Activated naive CD4-positive, alpha-beta T cell treated with anti-CD3 and anti-CD28 coated beads for 36 hours (primary cell): ENCODE data around the gene COQ9. TPM values are rescaled to one million over a fixed set of nuclear protein-coding genes. Genes with fewer than 3 reads are reported as not detected.

Experiments used
- CTCF ChIA-PET: fragments of 350-600 bp; sonication (Branson Sonifier 250); formaldehyde crosslinking; loops from one replicate; lab custom pipeline; 2021; ENCODE audit warnings: antibody characterized with exemption; lab: Charles Lee
- DNase-seq: peaks from one replicate; pipeline ENCODE4 v3.0.0-alpha.2; 2020
- H3K27ac Mint-ChIP-seq: one replicate; pipeline ENCODE4 v1.8.0; 2021; ENCODE audit warnings: mild to moderate bottlenecking, mixed read lengths
- H3K27me3 Mint-ChIP-seq: one replicate; pipeline ENCODE4 v1.8.0; 2021; ENCODE audit warnings: low read depth, mixed read lengths
- H3K36me3 Mint-ChIP-seq: one replicate; pipeline ENCODE4 v1.8.0; 2021; ENCODE audit warnings: low read depth, mixed read lengths
- H3K4me1 Mint-ChIP-seq: one replicate; pipeline ENCODE4 v1.8.0; 2021; ENCODE audit warnings: low read depth, mixed read lengths
- H3K4me3 Mint-ChIP-seq: one replicate; pipeline ENCODE4 v1.8.0; 2021; ENCODE audit warnings: mild to moderate bottlenecking, moderate library complexity, mixed read lengths
- H3K9me3 Mint-ChIP-seq: one replicate; pipeline ENCODE4 v1.8.0; 2021; ENCODE audit warnings: mixed read lengths
- intact Hi-C: fragments of 100-400 bp; cut with micrococcal nuclease; formaldehyde crosslinking; loops from one replicate; pipeline ENCODE4 v1.15.1; 2023
- total RNA-seq, 2 experiments: library from RNA; stranded (reverse); gene quantifications; one replicate each; pipeline ENCODE4 v1.2.3, GENCODE V29; 2021

Gene COQ9
- total RNA-seq, 2 experiments from 2014 or later = 30.6 TPM

DNA sequence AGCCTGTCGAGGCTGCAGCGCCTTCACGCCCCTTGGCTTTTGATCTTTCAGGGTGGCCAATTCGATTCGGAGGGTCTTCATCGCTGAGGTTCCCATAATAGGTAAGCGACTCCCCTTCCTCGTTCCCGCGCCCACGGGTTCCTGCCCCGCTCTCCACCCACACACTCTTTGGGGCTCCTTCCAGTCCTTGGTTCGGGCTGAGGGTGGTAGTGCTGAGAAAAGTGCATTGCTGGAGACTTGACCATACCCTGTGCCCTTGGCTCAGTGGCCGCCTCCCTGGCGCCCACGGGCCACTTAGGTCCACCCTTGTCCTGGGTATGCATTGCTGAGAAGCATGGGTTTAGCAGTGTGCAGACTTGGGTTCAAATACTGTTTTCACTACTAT lies 15.7 kb downstream of the COQ9 start:
- Mint-ChIP-seq H3K4me1 (peaks cover 30% of the 10 kb centered on the region), H3K4me3 (peak overlapping the region; percentile 100), H3K9me3 (no peaks in the 10 kb centered on the region), H3K27ac (peak overlapping the region; percentile 99), H3K27me3 (no peaks in the 10 kb centered on the region), H3K36me3 (peaks cover 12% of the 10 kb centered on the region)
- CTCF ChIA-PET = interaction anchor here (0.7 to 7.8 kb wide), 13 partner anchors 11 to 329 kb away, joined by 3 to 63 read pairs (median 4); partner anchors contain the start of genes CIAPIN1 and COQ9
- intact Hi-C loops = loop anchor here (1.0 to 10.0 kb wide), 7 partner anchors 16 to 542 kb away; partner anchors contain the start of genes CIAPIN1, COQ9, DOK4 and KATNB1
- no peak for DNase-seq

DNA sequence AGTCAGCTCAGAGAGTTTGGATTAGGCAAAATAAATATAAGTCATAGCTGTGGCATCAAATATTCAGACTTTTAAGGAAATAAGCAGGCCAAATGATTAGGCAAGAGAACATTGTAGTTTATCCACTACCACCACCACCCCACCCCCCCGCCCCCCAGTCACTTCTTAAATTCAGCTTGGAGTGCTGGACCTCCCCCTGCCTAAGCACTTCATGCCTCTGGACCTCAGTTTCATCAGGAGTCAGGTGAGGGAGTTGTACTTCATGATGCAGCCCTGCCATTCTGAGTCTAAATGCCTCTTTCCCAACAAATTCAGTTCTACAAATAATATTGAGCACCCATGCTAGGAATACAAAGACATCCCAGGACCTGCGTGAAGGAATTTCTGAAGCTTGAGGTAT lies 17.2 kb downstream of the COQ9 start:
- Mint-ChIP-seq H3K36me3 (peaks cover 16% of the 10 kb centered on the region), H3K27ac (no peak overlapping the region), H3K4me1 (peaks cover 30% of the 10 kb centered on the region), H3K9me3 (no peaks in the 10 kb centered on the region), H3K27me3 (no peaks in the 10 kb centered on the region), H3K4me3 (no peak overlapping the region)
- no peak for DNase-seq
- CTCF ChIA-PET = interaction anchor here (1.0 to 7.8 kb wide), 5 partner anchors 9 to 57 kb away, joined by 3 to 63 read pairs (median 4); partner anchors contain the start of genes CIAPIN1 and COQ9
- intact Hi-C loops = loop anchor here (5.0 to 10.0 kb wide), 2 partner anchors 273 to 540 kb away; partner anchors contain the start of genes KATNB1, USB1 and ZNF319

DNA sequence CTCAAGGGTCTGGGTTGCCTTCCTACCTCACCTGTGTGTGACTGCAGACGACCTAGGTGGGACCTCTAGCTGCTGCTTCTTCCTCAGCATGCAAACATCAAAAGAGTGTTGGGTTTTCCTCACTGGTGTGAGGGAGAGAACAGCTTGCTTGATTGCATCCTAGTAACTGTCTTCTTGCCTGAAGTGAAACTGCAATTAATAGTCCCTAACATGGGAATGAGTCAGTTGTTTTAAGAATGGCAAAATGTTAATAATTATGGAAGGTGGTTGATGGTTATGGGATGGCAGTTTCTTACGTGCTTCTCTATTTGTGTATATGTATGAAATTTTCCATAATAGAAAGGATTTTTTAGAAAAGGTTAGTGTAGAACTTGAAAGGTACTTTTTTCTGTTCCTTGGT lies 21.1 kb downstream of the COQ9 start:
- no peak overlapping the region for H3K4me3 Mint-ChIP-seq
- H3K27me3 Mint-ChIP-seq = no peaks in the 10 kb centered on the region
- intact Hi-C loops = loop anchor here (10.0 kb wide), 1 partner anchor 536 kb away; the partner anchor contains the start of genes USB1 and ZNF319
- DNase-seq = no peak
- no peaks in the 10 kb centered on the region for H3K9me3 Mint-ChIP-seq
- CTCF ChIA-PET = interaction anchor here (0.6 to 0.7 kb wide), 2 partner anchors 8 to 64 kb away, joined by 3 to 6 read pairs; no protein-coding TSS in a partner anchor
- H3K4me1 Mint-ChIP-seq = peaks cover 25% of the 10 kb centered on the region
- H3K36me3 Mint-ChIP-seq = peaks cover 23% of the 10 kb centered on the region
- H3K27ac Mint-ChIP-seq = no peak overlapping the region

DNA sequence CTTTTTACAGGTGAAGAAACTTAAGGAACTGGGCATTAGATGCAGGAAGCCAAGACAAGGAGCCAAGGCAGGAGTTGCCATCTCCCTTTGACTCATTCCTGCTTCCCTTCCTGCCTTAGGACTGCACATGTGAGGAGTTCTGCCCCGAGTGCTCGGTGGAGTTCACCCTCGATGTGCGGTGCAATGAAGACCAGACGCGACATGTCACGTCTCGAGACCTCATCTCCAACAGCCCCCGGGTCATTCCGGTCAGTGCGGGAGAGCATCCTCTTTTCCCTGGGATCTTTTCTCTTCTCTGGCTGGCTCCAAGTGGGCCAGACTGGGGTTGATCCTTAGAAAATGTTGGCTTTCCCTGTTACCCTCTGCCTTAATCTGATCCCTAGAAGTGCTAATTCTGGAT lies 21.8 kb downstream of the COQ9 start:
- Mint-ChIP-seq H3K9me3 (no peaks in the 10 kb centered on the region), H3K4me1 (peaks cover 18% of the 10 kb centered on the region), H3K4me3 (no peak overlapping the region), H3K27me3 (no peaks in the 10 kb centered on the region), H3K36me3 (peaks cover 21% of the 10 kb centered on the region), H3K27ac (no peak overlapping the region)
- DNase-seq = no peak
- CTCF ChIA-PET = no interaction called here
- intact Hi-C loops = loop anchor here (10.0 kb wide), 1 partner anchor 536 kb away; the partner anchor contains the start of genes USB1 and ZNF319

DNA sequence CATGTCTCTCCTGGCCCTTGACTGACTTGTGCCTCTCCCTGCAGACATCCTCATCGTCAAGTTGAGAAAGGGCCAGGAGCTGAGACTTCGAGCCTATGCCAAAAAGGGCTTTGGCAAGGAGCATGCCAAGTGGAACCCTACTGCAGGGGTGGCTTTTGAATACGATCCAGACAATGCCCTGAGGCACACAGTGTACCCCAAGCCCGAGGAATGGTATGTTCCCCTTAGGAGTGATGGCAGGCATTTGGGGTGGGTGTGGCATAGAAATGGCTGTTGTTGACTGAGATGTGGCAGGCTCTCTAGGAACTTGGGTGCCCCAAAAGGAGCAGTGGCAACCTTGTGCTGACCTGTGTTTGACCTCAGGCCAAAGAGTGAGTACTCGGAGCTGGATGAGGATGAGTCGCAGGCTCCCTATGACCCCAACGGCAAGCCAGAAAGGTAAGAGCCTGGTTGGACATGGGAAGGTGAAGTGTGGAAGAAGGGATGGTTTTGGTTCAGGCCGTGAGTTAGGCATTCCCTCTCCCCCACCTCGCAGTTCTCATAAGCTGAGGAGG lies 22.7 kb downstream of the COQ9 start:
- no peak for DNase-seq
- Mint-ChIP-seq H3K4me3 (no peak overlapping the region), H3K36me3 (peaks cover 17% of the 10 kb centered on the region), H3K27me3 (no peaks in the 10 kb centered on the region), H3K27ac (no peak overlapping the region), H3K9me3 (no peaks in the 10 kb centered on the region), H3K4me1 (peaks cover 10% of the 10 kb centered on the region)
- CTCF ChIA-PET = no interaction called here
- intact Hi-C loops = loop anchor here (10.0 kb wide), 1 partner anchor 535 kb away; the partner anchor contains the start of genes USB1 and ZNF319

DNA sequence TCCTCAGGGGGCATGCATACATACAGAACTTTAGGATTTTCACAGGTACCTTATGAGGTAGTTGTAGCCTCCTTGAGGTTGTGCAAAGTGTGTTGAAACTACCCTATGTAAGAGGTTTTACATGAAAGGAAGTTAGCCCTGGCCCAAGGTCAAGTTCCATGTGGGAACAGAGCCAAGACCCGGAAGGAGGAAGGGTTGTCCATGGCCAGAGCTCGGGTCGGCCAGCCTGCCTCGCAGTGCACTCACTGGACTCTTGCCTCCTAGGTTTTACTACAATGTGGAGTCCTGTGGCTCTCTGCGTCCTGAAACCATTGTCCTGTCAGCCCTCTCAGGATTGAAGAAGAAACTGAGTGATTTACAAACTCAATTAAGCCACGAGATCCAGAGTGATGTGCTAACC lies 23.4 kb downstream of the COQ9 start:
- intact Hi-C loops = no loop called here
- CTCF ChIA-PET = interaction anchor here (0.8 kb wide), 1 partner anchor 49 kb away, joined by 3 read pairs; no protein-coding TSS in a partner anchor
- Mint-ChIP-seq H3K4me1 (peaks cover 12% of the 10 kb centered on the region), H3K27ac (no peak overlapping the region), H3K27me3 (no peaks in the 10 kb centered on the region), H3K36me3 (peaks cover 15% of the 10 kb centered on the region), H3K4me3 (no peak overlapping the region), H3K9me3 (no peaks in the 10 kb centered on the region)
- no peak for DNase-seq

DNA sequence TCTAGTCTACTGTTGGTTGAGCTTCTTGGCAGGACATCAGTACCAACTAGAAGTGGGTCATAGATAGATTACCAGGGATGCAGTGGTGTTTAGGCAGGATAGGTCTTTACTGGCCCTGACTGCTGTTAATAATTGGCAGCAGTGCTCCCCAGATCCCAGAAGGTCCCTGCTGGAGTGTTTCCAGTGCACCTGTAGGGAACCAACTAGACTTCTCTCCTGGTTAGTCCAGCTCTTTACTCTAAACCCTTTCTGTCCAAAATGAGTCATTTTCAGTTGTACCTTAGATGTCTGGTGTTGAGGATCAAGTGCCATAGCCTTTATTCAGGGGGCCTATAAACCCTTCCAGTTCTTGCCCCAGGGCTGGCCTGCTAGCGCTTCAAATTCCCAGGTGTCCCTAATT lies 23.9 kb downstream of the COQ9 start:
- Mint-ChIP-seq H3K9me3 (no peaks in the 10 kb centered on the region), H3K36me3 (peaks cover 14% of the 10 kb centered on the region), H3K27me3 (no peaks in the 10 kb centered on the region), H3K27ac (no peak overlapping the region), H3K4me3 (no peak overlapping the region), H3K4me1 (peaks cover 12% of the 10 kb centered on the region)
- CTCF ChIA-PET = interaction anchor here (0.8 to 5.6 kb wide), 3 partner anchors 9 to 52 kb away, joined by 3 to 37 read pairs (median 3); partner anchors contain the start of gene POLR2C
- no peak for DNase-seq
- intact Hi-C loops = no loop called here

DNA sequence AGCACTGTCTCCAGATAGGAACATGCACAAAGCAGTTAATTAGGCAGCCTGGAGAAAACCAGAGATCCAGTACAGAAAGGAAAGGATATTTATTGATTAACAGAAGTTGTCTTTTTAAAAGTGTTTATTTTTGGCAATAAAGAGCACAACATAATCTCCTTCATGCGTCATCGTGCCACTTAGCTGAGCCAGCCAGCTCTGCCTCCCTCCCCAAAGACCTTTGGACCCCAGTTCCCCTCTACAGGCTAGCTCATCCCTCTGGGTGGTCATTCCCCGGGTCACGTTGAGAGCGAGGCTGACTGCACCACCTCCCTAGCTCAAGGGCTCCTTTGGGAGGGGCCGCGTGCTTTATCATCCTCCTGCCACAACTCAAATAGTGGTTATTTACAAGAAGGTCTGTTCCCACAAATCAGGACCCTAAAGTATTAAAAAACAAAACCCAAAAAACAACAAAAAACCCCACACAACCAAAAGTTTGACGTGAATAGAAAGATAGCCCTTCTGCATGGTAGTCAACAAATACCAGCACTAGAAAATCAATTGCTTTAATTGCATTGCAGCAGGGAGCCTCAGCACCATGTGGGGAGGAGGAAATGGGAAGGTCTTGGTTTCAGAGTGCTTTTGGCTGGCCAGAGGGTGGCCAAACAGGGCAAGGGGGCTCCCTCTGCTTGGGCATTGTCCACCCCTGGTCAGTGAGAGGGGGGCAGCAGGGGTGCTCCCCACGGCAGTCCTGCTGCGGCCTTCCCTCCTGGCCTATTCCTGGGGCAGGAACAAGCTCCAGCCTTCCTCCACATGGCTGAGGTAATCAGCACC lies 24.8 kb downstream of the COQ9 start:
- H3K36me3 Mint-ChIP-seq = peaks cover 12% of the 10 kb centered on the region
- peak overlapping the region; percentile 56 for H3K27ac Mint-ChIP-seq
- DNase-seq = no peak
- CTCF ChIA-PET = interaction anchor here (1.1 to 6.0 kb wide), 3 partner anchors 10 to 53 kb away, joined by 3 to 71 read pairs (median 37); partner anchors contain the start of gene POLR2C
- intact Hi-C loops = no loop called here
- H3K27me3 Mint-ChIP-seq = no peaks in the 10 kb centered on the region
- H3K4me3 Mint-ChIP-seq = no peak overlapping the region
- peaks cover 16% of the 10 kb centered on the region for H3K4me1 Mint-ChIP-seq
- no peaks in the 10 kb centered on the region for H3K9me3 Mint-ChIP-seq

DNA sequence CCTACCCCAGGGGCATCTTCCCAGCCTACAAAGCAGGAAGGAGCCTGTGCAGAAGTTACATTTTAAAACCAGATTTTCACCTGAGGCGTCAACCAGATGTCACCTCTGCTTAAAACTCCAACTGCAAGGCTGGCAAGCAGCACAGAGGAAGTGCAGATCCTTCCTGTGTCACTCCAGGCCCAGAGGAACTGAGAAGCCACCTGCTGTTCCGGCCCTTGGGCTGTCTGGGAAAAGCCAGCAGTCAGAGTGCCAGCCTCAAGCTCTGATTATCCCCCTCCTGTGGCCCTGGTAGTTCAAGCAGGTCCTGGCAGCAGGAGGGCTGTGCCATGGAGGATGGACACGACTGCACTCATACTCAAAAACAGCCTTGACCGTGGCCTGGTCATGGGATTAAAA lies 25.4 kb downstream of the COQ9 start:
- intact Hi-C loops = no loop called here
- CTCF ChIA-PET = interaction anchor here (5.6 to 6.0 kb wide), 2 partner anchors 10 to 46 kb away, joined by 37 to 71 read pairs; partner anchors contain the start of gene POLR2C

DNA sequence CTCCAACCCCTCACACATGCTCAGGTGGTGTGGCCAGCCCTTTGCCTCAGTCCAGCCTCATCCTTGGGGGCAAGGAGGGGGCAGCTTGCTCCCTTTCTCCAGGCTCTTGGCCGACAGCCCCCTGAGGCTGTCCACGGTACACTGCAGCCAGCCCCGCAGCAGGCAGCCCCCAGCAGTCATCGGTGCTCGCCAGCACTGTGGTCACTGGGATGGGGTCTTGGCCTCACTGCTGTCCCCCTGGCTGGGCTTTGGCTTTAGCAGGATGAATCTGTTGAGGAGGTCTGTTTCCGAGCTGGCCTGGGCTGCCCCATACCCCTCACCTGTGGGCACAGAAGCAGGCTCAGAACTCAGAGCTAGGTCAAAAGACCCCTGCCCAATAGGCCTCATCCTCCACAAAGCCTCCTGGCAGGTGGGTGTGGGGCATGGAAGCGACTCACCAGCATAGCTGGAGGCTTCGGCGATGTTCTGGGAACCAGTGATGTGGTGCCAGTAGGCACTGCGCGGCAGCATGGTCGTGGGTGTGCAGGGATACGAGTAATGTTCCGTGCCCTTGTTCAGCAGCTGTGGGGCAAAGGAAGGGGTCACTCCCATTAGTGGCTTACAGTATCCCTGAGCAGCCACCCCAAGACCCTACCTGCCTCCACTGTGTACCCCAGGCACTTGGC lies 26.0 kb downstream of the COQ9 start:
- Mint-ChIP-seq H3K4me1 (peaks cover 16% of the 10 kb centered on the region), H3K4me3 (no peak overlapping the region), H3K9me3 (no peaks in the 10 kb centered on the region), H3K27ac (no peak overlapping the region), H3K36me3 (peaks cover 10% of the 10 kb centered on the region), H3K27me3 (no peaks in the 10 kb centered on the region)
- no peak for DNase-seq
- CTCF ChIA-PET = interaction anchor here (0.5 to 6.0 kb wide), 4 partner anchors 11 to 389 kb away, joined by 3 to 71 read pairs (median 20); partner anchors contain the start of gene POLR2C
- intact Hi-C loops = no loop called here

More for the DNA sequence above, 25.4 kb downstream of the COQ9 start:
- Mint-ChIP-seq H3K36me3 (peaks cover 12% of the 10 kb centered on the region), H3K9me3 (no peaks in the 10 kb centered on the region), H3K4me3 (no peak overlapping the region), H3K27me3 (no peaks in the 10 kb centered on the region), H3K27ac (no peak overlapping the region), H3K4me1 (peaks cover 16% of the 10 kb centered on the region)
- DNase-seq = no peak

DNA sequence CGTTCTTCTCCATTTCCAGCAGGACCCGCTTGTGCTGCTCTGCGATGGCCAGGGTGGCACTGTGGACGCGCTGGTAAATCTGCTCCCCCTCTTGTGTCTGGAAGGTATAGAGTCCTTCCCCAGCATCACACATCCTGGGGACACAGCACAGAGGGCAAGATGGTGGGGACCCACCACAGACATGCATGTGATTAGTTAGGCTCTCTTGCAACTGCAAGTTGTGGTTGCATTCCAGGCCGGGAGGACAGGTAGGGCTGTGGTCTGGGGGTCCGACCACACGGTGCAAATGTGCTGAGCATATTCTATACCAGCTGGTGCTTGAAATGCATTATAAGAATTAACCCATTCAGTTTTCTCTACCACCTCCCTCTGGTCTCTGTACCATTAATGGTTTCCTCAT lies 26.6 kb downstream of the COQ9 start:
- Mint-ChIP-seq H3K27ac (no peak overlapping the region), H3K27me3 (no peaks in the 10 kb centered on the region), H3K36me3 (peaks cover 8% of the 10 kb centered on the region), H3K4me1 (peaks cover 19% of the 10 kb centered on the region), H3K4me3 (no peak overlapping the region), H3K9me3 (no peaks in the 10 kb centered on the region)
- intact Hi-C loops = loop anchor here (2.0 kb wide), 2 partner anchors 27 to 117 kb away; no protein-coding TSS in a partner anchor
- CTCF ChIA-PET = interaction anchor here (0.6 to 6.0 kb wide), 5 partner anchors 10 to 389 kb away, joined by 3 to 71 read pairs (median 5); partner anchors contain the start of gene POLR2C
- no peak for DNase-seq
